GM21367 (cell line): ENCODE measurements around the gene CAVIN4.

Experiments
- ATAC-seq: cut with Tn5 transposase; IDR thresholded peaks from one replicate; pipeline ENCODE4 v1.9.1; 2021; ENCODE audit not compliant: unreplicated experiment

Gene CAVIN4

DNA sequence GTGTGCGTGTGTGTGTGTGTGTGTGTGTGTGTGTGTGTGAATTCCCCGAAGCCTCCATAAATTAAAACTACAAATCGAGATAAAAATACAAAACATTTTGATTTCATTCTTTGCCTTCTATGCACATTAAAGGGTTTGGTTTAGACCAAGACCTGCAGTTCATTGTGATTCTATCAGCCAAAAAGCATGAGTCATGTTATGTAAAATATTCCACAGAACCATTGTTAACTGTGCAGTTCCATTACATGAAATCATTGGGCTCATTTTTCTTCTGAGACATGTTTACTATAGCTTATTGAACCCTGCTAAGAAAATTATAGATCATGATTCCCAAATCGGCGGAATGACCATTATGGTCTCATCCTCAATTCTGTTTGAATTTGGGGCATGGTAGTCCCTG, 11.7 kb downstream of the CAVIN4 start:
- ATAC-seq: no peak

DNA sequence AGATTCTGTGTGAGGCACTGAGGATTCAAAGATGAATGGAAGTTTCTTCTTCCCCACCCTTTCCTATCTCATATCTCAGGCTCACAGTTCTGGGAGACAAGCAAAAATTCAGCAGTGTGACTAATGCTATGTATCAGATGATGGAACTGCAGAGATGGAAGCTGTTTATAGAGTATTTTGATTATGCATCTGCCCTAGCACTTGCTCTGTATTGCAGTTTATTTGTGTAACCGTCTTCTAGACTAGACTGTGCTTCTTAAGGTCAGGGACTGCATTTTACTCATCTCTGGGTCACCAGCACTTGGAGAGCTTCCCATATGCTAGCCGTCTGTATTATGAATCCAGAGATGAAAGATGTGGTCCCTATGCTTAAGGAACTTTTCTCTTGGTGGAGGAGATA, 12.6 kb downstream of the CAVIN4 start:
- no peak for ATAC-seq

DNA sequence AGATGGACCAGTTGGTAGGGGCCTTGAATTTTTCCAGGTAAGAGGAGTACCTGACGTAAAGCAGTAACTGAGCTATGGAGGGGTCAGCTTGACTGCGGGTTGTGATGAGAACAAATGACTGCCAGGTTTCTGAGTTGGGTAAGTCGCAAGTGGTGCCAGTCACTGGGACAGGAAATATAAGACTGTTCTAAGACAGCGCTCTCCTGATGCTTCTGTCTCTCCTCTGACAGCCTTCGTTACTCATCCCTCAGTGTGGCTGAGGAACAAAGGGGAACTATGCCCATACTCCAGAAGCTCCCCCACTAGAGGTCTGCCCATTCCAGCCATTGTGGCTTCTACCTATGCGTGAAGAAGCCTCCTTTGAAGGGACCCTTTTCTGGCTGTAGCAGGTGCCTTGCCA, 13.3 kb downstream of the CAVIN4 start:
- ATAC-seq: no peak

DNA sequence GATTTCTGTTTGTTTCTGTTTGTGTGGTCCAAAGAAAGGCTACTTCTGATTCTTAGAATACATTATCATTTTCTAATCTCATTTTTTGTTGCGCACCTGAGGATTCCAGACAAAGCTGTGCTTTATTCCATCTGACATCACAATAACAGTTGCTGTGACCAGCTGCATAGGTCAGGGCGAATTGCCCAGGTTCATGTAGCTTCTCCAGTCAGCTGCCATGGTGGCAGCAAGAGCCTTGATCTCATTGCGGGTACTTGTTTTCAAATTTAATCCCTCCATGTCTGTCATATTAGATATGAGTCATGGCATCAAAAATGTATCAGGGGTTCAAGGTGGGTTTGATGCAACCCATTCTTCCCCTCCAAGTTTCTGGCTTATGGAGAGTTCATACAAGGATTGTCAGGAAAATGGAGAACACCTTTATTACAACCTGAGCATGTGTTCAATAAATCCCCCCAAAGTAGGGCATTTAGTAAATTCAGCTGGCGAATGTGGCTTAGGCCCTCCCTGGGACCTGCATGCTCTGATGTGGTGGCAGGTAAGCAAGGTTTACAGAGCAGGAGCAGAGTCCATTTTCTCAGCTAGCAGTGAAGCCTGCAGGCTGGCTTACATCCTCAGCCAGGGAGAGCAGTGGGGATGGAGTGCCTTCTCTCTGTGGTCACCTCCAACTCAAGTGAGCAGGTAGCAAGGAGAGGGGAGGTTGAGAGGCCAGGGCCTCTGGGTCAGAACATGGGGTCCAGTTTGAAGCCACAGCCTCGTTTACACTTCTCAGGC, 13.9 kb downstream of the CAVIN4 start:
- ATAC-seq: no peak

DNA sequence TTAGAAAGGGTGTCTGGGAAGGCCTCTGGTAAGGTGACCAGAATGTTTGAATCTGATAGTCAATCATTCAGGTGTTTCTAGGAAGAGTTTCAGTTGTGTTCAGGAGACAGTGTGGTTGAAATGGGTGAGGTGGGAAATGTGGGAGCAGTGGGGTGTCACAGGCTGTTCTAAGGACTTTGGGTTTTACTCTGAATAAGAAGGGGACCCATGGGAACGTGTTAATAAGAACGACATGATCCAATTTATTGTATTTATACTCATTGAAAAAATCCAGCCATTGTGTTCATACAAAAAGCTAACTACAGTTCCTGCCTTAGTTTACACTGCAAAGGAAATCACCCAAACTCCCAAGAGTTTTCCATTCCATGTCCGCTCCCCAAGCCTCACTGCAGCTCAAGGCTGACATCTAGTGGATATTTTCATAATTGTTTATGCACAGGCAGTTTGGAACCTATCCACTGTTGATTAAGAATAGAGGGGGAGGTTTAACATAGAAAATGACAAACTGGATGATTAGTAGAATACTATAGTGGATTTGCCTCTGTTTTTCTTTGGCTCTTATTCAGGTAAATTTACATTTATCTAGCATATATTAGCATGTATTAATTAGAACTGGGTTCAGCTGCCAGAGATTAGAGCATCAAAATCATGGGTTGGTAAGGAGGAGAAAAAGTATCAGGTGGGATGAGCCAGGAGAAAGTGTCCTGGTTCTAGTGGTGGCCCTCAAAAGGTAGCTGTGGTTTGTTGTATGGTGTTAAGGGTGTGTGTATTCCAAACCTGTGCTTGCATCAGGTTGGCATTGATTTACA, 17.7 kb downstream of the CAVIN4 start:
- ATAC-seq: peak; percentile 39

DNA sequence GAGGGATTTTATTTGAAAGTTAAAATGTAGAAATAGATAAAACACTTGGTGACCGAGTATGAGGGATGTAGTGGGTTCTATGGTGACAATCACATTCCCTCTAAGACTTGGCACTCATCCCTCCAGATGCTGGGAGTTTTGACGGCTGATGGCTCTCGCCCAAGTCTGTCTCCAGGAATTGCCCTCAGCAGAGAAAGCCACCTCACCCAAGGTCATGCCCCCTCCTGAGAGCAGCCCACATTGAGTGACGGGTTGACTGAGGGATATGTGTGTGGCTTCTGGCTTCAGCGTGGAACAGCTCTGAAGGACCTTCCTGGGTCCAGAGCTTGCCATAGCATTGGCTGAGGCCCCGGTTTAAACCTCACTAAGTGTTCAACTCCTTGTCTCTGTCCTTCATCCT, 19.4 kb downstream of the CAVIN4 start:
- ATAC-seq: no peak

DNA sequence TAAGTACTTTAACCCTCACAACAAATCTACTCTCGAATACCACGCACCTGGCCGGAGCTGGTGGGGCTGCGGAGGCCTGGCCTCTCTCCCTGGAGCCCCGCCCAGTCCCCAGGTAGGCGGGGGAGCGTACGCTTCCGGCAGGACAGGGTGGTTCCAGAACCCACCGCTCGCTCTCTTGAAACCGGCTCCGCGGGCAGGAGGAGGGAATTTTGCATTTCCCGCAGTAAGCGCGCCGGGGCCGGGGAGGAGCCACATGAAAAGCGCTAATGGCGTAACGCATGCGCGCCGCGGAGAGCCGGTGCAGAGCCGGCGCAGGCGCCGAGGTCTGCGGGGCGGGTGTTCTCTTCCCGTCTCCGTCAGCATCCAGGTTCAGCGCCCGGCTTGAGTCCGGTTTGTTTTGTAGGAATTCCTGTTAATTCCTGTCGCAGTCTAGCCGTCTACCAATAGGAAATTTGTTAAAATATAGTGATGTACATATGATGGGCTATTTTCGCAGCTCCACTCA, 20.8 kb downstream of the CAVIN4 start:
- peak; percentile 60 for ATAC-seq

DNA sequence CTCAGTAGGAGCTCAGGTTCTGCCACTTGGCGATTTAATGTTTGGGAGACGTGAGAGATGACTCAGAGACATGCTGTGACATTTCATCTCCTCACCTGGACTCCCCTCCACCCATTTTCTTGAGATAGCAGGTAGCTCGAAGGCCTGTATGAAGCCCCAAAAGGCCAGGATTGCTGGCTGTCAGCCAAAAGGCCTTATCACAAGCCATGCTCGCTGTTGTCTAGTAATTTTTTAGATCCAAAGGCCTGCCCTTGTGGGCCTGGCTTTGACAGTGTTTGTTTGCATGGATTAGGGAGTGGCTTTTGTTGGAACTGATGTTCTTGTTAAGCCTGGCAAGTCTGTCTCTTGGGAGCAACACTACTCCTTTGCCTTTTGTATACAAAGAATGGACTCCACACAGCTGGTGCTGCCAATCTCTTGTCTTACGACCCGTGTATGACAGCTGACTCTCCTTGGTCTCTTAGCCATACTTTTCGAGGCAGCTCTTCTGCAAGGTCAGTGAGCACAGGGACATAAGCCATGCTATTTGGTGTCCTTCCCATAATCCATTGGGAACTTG, 22.7 kb downstream of the CAVIN4 start:
- ATAC-seq: no peak

DNA sequence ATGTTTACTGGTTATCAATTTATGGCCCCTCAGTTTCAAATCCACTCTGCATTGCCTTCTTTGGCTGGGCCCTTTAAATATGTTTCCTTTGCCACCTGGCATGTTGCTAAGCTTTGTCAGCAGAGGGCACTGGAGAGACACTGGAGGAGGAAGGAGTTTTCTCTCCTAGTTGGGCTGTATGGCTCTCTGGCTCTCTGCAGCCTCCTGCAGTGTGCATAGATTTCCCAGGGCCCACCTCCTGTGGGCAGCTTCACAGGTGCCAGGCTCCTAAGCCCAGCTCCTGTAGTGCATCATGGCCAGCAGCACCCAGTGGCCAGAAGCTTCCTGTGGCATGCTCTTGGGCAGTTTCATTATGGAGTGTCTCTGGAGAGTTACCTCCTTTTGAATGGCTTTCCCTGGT, 23.3 kb downstream of the CAVIN4 start:
- peak; percentile 70 for ATAC-seq

DNA sequence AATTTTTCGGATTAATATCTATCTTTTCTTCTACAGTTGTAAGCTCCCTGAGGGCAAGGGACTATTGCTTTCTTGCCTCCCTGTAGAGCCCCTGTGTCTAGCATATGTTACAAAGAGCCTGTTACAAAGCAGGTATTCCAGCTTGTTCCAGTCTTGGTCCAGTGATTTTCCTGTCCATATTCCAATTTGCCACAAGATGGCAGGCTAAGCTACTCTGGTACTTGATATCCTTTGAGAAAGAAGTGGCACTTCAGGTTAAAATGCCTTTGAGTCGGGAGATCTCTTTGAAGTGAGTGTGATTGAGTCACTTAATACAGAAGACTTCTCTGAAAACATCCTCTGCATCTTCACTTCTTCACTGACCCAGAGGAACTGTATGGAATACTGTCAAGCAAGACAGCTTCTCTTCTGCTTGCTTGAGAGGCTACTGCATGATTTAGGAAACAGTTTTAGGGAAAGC, 24.5 kb downstream of the CAVIN4 start:
- ATAC-seq: no peak

DNA sequence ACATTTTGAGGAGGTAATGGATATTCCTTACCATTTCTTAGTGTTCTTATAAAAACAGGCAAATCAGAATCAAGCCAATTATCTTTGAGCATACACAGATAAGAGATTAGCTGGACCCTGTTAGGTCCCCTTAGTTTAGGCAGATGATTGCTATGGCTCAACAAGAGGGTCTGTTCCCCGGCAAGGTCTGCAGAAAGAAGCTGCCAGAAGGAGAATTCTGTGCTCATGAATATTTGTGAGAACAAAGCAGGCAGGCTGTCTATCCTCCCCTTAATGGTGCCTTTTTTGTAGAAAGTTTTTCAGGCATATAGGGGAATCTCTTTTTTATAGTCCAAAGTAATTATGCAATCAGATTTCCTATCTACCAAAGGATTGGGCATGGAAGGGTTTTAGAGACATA, 27.5 kb downstream of the CAVIN4 start:
- ATAC-seq: no peak

DNA sequence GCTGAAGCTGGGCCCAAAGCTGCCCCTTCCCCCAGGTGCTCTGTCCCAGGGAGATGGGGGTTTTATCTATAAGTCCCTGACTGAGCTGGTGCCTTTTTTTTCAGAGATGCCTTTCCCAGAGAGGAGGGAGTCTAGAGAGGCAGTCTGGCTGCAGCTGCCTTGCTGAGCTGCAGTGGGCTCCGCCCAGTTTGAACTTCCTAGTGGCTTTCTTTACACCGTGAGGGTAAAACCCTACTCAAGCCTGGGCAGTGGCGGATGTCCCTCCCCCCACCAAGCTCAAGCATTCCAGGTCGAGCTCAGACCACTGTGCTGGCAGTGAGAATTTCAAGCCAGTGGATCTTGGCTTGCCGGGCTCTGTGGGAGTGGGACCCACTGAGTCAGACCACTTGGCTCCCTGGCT, 41.3 kb downstream of the CAVIN4 start:
- no peak for ATAC-seq

DNA sequence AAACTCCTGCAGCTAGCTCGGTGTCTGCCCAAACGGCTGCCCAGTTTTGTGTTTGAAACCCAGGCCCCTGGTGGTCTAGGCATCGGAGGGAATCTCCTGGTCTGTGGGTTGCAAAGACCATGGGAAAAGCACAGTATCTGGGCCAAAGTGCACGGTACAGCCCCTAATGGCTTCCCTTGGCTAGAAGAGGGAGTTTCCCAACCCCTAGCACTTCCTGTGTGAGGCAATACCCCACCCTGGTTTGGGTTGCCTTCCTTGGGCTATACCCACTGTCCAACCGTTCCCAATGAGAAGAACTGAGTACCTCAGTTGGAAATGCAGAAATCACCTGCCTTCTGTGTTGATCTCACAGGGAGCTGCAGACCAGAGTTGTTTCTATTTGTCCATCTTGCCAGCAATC, 41.8 kb downstream of the CAVIN4 start:
- no peak for ATAC-seq

DNA sequence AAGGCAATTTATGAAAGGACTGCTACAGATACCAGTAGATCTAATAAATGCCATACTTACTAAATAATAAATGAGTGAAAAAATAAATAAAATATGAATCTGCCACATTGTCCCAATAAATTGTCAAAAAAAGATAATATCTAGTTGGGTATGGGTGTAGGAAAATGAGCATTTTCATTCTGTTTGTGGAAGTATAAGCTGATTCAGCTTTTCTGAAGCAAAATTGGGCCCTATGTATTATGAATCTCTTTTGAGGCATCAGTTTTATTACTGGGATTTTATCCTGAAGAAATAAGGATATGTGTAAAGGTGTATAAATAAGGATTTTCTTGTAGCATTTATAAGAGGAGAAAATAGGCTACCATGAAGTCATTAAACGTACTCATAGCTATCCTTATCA, 46.1 kb downstream of the CAVIN4 start:
- no peak for ATAC-seq

DNA sequence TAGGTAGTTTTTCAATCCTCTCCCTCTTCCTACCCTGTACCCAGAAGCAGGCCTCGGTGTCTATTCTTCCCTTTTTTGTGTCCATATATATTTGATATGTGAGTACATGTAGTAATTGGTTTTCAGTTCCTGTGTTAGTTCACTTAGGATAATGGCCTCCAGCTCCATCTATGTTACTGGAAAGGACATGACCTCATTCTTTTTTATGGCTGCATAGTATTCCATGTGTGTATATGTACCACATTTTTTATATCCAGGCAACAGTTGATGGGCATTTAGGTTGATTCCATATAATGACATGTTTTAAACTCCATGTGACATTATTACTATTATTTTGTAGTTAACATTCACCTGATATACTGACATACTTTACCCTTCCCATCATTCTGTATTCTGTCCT, 49.1 kb downstream of the CAVIN4 start:
- no peak for ATAC-seq

DNA sequence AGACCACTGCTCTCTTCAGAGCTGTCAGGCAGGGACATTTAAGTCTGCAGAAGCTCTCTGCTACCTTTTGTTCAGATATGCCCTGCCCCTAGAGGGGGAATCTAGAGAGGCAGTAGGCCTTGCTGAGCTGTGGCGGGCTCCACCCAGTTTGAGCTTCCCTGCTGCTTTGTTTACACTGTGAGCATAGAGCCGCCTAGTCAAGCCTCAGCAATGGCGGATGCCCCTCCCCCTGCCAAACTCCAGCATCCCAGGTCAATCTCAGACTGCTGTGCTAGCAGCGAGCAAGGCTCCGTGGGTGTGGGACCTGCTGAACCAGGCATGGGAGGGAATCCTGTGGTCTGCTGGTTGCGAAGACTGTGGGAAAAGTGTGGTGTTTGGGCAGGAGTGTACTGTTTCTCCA, 59.9 kb downstream of the CAVIN4 start:
- no peak for ATAC-seq
